GM20431 (cell line): Measurements from ENCODE around the gene SRPRA.
"Not testable (repeated sequence)": the region's sequence is repeated elsewhere in the genome, so short reads cannot be mapped to it uniquely, and the experiment has no call there.

ENCODE experiments used
- in situ Hi-C: fragments of 300-500 bp; cut with MseI, MboI; formaldehyde crosslinking; loops from one replicate; pipeline ENCODE4 v1.15.0; 2020; ENCODE audit warnings: low sequenced_read_pairs; ENCODE audit not compliant: unreplicated experiment

Gene SRPRA

GRCh38 chr11:126284829-126285228 is 16.1 kb upstream of the SRPRA start:
- in situ Hi-C loops: no loop called here

GRCh38 chr11:126282736-126283591 is 14.3 kb upstream of the SRPRA start, which contains the start of gene TIRAP:
Gene TIRAP (plus strand): TSS chr11:126283093. CDS start chr11:126290895, 7,802 bp downstream.
- in situ Hi-C loops: no loop called here

GRCh38 chr11:126282361-126282735 is 13.7 kb upstream of the SRPRA start:
- in situ Hi-C loops: no loop called here

- in situ Hi-C loops: no loop called here
These were observed 13.0 kb upstream of the SRPRA start for GRCh38 chr11:126281666-126282175.

- in situ Hi-C loops: no loop called here
These were observed 12.6 kb upstream of the SRPRA start for GRCh38 chr11:126281245-126281644.

GRCh38 chr11:126280595-126280994 is 11.9 kb upstream of the SRPRA start:
- in situ Hi-C loops: no loop called here

GRCh38 chr11:126279191-126279590 is 10.5 kb upstream of the SRPRA start:
- in situ Hi-C loops: no loop called here

- in situ Hi-C loops: no loop called here
These were observed 9.1 kb upstream of the SRPRA start for GRCh38 chr11:126277780-126278179.

- in situ Hi-C loops: no loop called here
These were observed 8.6 kb upstream of the SRPRA start for GRCh38 chr11:126277322-126277721.

GRCh38 chr11:126268361-126268707 is 361 bp downstream of the SRPRA start:
- in situ Hi-C loops: no loop called here

- in situ Hi-C loops: no loop called here
These were observed 1.0 kb downstream of the SRPRA start for GRCh38 chr11:126267650-126268049.

- in situ Hi-C loops: no loop called here
These were observed 2.9 kb downstream of the SRPRA start for GRCh38 chr11:126265811-126266210.

GRCh38 chr11:126263489-126263888 is 5.2 kb downstream of the SRPRA start:
- in situ Hi-C loops: no loop called here

GRCh38 chr11:126262216-126262615 is 6.5 kb downstream of the SRPRA start:
- in situ Hi-C loops: no loop called here

- in situ Hi-C loops: no loop called here
These were observed 10.9 kb downstream of the SRPRA start for GRCh38 chr11:126257764-126258163.

- in situ Hi-C loops: no loop called here
These were observed 11.6 kb downstream of the SRPRA start for GRCh38 chr11:126257144-126257543.

- in situ Hi-C loops: no loop called here
These were observed 12.5 kb downstream of the SRPRA start for GRCh38 chr11:126256216-126256615.

- in situ Hi-C loops: not testable (repeated sequence)
These were observed 13.2 kb downstream of the SRPRA start for GRCh38 chr11:126255507-126255906.

GRCh38 chr11:126254819-126255218 is 13.9 kb downstream of the SRPRA start:
- in situ Hi-C loops: no loop called here

- in situ Hi-C loops: no loop called here
These were observed 15.4 kb downstream of the SRPRA start for GRCh38 chr11:126253265-126253664.

GRCh38 chr11:126246636-126247035 is 22.1 kb downstream of the SRPRA start:
- in situ Hi-C loops: no loop called here

GRCh38 chr11:126233391-126233790 is 35.3 kb downstream of the SRPRA start:
- in situ Hi-C loops: no loop called here
